CD4-positive, alpha-beta T cell treated with Interleukin-17A for 1 hour (primary cell): ENCODE measurements around the gene ZNF473.

Source experiments
- DNase-seq: peaks from one replicate; pipeline ENCODE4 v3.0.0-alpha.2; 2020

ZNF473 gene

DNA sequence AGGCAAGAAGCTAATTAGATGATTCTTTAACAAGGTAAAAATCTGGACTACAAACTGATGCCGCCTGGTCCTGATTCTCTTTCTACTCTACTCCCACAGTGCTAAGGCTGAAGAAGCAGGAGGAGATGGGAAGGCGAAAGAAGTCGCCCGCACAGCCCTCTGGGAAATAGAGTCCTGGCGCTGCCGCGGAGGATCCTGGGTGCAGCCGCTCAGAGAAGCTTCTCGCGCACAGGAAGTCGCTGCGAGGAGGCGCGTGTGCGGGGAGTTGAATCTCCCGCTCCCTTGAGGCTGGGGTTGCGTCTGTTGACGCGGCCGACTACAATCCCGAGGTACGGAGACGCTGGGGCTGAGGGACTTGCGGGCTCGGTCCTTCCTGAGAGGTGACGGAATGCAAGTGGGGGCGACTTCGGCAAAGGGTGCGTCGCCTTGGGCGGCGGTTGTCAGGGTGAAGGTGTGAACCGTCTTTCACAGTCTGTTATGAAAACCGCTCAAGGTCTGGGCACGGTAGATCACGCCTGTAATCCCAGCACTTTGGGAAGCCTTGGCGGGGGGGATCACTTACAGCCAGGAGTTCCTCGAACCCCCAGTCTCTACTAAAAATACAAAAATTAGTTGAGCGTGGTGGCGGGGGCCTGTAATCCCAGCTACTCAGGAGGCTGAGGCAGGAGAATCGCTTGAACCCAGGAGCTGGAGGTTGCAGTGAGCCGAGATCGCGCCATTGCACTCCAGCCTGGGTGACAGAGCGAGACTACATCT lies at the start of gene ZNF473:
TSS of gene ZNF473 (plus strand) at position 212 of the 756 bp plus-strand sequence. CDS start 5,078 bp downstream, outside the sequence.
- DNase-seq, result peak; percentile 96

DNA sequence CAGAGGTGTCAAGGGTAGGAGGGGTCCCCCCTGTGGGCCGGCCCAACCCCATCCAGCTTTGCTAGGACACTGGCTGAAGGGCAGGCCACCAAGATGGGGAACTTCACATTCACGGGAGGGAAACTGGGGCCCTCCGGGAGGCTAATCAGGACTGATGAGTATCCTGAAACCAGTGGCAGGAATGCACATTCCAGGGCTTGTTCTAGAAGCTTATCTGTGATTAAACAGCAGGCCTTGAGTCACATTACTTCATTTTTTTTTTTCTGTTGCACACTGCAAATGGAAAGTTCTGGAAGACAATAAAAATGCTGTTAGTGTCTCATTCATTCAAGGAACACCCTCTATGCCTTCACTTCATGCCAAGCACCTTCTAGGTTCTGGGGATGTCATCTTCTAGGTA lies 49.3 kb upstream of the ZNF473 start:
- DNase-seq, result no peak

DNA sequence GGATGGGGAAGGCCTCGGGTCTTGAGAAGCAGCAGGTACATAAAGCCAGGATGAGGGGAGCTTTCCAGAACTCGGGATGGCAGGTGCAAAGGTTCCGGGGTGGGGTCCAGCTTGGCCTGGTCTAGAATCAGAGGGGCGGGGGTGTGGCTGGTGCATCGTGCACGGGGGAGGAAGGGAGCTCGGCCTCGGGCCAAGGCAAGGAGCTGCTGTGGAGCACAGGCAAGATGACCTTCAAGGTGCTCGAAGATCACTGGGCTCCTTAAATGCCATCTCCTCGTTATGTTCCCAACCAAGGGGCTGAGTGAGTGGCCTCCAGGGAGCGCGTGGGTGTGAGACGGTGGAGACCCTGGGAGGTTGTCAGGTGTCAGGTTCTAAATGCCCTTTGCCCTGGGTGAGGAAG lies 48.7 kb upstream of the ZNF473 start:
- DNase-seq, result no peak

DNA sequence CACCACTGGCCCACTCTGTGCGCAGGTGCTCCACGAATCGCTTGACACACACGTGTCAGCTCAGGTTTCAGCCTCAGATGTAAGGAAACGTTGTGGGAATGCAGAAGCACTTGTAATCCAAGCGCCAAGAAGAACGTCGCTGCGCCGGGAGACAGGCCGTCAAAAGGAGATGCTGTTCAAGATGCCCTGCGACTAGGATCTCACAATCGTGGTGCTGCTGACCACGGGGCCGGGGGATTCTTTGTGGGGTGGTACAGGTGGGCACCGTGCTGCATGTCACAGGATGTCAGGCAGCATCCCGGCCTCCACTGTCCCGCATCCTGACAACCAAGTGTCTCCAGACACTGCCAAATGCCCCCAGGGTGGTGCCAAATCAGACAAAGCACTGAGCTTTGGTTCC lies 47.9 kb upstream of the ZNF473 start:
- no peak for DNase-seq

DNA sequence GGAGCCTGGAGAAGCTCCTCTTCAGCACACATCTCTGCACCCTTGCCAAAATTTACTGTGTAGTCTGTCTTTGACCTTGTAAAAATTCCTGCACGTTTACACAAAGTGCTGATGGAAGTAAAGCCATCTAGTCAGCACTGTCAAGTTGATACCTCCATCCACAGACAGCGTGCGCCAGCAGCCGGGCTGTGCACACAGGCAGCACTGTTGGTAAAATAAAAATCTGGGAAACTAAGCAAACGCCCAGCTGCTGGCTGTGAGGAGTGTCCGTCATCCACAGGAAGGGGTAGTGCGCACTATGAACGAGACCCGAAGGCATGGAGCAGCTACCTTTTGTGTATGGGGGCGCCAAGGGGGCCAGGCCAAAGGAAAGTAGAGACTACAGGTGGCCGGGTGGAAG lies 47.5 kb upstream of the ZNF473 start:
- no peak for DNase-seq

DNA sequence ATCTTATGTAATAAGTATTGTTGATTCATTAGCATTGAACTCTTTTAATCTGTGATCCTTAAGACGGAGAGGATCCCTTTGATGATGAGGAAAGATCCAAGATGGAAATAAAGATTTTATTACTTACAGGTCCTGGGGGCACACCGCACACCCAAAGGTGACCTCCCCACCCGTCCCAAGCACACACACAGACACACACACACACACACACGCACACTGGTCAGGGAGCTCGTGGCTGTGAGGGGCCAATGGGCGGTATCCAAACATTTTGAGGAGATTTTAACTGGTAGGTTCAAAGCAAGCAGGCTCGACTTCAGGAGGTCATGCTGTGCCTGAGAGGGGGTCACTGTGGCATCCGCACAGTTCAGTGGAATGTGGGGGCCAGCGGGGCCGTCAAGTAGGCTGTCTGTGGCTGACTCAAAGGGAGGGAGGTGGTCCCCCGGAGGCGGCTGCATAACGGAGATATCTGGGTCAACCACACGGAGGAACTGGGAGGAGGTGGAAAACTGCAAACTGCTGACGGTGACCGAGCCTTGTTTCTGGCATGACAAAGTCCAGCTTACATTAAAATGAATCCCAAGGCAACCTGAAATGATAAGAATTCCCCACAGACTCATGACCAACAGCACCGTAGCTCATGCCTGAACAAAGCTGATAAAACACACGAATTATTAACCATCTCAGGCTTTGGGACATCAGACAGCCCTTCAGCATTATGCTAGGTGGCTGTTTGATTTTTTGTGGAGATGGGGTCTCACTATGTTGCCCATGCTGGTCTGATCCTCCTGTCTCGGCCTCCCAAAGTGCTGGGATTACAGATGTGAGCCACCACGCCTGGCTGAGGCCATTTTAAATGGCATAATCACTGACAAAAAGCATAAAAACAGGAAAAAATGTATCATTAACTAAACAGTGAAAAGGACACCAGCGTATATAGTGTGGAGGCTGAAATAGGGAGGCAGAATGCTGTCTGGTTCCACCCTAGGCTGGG lies 43.9 kb upstream of the ZNF473 start:
- DNase-seq, result no peak

DNA sequence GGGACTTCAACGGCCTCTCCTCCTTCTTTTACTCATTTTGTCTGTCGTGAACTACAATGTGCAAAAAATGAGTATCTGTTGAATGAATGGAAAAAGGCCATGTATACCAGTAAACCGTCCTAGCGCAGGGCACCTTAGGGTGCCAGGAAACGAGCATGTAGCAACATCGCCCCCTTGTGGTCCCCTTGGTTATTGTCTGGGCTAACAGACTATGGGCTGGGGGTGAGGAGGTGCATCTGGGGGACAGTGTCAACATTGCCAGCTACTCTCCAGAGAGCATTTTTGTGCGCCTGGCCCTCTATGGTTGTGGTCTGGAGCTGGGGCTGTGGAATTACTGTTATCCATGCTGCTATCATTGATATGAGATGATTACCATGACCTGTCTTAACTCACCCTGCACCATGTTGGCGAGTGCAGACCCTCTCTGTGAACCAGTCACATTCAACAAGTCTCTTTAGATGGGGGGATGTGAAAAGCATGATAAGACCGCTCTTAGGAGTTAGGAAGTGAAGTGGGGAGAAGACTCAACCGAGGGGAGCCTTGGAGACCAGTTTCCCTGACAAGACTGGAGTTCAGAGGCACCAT lies 42.1 kb upstream of the ZNF473 start:
- DNase-seq, result peak; percentile 79

DNA sequence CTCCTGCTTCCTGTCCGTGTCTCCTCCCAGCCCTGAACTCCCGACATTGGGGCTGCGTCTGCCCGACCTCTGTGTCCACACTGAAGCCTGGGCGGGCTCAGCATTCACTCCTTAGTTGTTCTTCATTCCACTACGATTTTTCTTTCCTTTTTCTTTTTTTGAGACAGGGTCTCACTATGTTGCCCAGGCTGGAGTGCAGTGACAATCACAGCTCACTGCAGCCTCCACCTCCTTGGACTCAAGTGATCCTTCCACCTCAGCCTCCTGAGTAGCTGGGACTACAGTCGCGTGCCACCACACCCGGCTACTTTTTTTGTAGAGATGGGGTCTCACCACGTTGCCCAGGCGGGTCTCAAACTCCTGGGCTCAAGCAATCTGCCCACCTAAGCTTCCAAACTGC lies 41.3 kb upstream of the ZNF473 start:
- no peak for DNase-seq

DNA sequence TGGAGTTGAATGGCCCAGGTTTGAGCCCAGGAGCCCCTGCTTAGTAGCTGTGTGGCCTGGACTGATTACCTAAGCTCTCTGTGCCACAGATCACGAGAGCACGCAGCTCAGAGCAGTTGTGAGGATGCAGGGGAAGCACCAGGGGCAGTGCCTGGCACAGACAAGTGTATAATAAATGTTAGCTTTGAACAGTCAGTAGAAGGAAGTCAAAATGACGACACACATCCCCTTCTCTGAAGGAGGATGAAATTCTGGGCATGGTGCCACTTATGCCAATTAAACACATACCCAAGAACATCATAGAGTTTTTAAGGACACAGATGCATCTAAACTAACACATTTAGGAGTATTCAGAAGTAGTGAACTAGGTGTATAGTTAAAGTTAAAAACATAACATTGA lies 39.9 kb upstream of the ZNF473 start:
- DNase-seq, result no peak

DNA sequence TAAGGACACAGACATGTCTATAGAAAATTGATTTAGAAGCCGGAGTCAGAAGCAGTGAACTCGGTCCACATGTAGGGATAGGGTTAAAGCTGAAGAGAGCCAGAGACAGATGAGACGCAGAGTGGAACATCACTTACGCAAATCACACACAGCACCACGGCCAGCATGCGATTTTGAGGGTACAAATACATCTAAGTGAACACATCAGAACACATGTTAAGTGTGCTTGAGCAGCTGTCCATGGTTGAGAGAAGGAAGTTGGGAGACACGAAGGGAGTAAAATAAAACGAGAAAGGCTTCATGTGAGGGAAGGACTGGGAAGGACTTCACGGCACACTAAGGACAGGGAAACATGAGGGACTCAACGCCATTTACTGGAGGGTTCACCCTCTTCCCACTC lies 39.5 kb upstream of the ZNF473 start:
- no peak for DNase-seq

DNA sequence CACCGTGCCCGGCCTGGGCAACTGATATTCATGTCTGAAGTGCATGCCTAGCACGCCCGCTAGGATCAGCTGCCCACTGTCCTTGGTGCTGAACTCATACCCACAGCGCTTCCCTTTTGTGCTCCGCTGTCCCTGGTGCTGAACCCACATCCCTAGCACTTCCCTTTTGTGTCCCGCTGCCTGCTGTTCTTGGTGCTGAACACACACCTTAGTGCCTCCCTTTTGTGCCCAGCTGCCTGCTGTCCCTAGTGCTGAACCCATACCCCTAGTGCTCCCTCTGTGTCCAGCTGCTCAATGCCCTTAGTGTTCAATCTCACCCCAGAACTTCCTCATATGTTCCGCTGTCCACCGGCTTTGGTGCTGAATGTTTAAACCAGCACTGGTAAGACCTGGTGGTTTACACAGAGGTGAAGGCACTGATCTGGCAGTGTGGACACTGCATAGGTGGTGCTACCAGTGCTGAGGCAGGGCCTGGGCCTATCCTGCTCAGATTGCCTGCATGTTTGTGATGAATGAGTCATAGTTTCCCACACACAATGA lies 38.6 kb upstream of the ZNF473 start:
- peak; percentile 85 for DNase-seq

DNA sequence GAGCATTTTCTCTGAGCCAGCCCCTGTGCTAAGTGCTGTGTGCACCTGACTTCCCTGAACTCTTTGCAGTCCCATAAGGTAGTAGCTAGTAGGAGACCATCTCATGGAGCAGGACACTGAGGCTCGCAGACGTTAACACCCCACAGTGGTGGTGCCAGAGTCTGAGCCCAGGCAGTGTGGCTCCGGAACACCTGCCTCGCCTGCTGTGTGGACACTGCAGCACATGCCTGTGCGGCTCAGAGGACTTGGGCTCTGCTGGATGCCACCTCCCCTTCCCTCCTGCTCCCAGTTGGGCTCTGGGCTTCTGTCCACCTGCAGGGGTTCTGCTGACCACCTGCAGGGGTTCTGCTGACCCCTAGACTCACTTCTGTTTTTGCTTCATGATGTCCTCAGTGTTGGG lies 37.8 kb upstream of the ZNF473 start:
- no peak for DNase-seq

DNA sequence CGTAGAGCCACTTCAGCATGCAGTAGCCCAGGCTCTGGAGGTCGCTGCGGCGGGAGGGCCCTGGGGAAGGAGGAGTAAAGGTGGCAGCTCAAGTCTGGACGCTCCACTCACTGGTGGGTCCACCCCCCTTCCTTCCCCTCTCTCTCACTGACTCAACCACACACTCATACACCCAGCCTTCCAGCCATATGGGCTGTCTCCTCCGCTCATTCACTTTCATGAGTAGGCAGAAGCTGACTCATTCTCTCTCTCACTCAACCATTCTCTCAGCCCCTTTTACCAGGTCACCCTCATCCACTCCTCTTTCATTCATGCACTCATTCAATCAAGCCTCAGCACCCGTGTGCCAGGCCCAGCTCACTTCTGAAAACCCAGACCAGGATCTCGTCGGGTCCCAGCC lies 37.4 kb upstream of the ZNF473 start:
- no peak for DNase-seq

DNA sequence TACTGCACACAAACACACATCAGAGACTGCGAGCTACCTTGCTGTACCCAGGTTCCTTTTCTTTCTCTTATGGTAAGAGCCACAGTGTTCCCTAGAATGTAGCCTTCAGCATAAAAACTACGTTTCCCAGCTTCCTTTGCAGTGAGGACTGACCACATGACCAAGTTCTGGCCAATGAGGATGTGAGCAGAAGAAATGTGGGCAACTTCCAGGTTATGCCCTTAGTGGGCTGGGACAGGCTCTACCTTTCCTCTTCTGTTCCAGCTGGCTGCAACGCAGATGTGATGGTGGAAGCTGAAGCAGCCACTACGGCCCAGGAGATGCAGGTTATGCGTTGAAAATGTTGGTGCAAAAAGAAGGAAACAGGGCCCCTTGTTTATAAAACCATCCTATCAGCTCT lies 28.1 kb upstream of the ZNF473 start:
- peak; percentile 45 for DNase-seq

DNA sequence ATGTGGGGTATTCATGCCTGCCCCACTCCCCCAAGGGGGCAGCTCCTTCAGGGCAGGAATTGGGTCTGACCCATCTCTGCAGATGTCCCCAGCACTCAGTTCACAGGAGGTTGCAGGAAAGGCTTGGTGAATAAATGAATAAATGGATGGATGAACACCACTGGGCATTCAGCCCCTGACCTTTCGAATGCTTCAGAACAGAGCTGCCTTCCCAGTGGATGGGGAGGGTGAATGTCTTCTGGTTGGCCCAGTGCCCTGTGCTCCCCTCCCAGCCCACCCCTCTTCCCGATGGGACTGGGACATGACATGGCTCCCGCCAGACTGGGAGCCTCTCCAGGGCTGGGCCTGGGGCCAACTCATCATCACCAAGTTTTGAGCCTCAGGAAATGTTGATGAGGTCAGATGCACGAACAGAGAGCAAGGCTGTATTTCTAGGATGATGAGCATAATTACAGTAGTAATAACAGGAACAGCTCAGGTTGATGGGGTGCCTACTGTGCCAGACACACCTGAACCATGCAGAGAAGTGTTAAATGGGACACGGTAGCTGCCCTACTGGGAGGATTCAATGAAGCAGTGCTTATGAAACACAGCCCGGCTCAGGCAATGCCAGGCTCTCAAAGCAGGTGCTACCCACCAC lies 26.3 kb upstream of the ZNF473 start:
- no peak for DNase-seq

DNA sequence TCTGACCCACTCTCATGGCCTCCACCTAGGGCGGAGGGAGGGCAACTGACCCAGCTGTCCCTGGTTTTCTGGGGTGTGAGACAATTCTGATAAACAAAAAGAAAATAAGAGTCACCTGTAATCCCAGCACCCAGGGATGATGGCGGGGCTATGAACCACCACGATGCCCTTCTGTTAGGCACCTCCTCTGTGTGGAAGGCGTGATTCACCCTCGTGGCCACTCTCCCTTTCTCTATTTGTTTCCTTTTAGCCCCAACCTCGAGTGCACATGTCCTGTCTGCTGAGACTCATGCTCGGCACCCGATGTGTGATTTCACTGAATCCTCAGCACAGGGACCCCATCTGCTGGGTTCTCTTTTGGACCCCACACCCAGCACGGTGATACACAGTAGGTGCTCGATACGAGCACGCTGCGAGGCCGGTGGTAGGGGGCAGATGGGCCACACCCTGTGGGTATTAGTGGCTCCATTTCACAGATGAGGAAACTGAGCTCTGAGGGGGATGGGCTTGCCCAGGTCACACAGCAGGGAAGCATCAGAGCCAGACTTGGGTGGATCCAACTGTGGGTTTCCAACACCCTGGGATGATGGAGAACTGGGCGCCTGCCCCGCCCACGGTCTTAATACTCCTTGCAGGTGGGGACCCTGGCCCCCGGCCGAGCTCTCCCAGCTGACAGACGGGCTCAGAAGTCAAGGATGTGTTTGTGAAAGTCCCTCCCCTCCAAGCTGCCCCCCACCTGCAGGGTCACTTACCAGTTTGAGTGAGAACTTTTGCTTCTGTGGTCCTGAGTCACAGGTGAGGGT lies 25.6 kb upstream of the ZNF473 start:
- DNase-seq, result no peak

DNA sequence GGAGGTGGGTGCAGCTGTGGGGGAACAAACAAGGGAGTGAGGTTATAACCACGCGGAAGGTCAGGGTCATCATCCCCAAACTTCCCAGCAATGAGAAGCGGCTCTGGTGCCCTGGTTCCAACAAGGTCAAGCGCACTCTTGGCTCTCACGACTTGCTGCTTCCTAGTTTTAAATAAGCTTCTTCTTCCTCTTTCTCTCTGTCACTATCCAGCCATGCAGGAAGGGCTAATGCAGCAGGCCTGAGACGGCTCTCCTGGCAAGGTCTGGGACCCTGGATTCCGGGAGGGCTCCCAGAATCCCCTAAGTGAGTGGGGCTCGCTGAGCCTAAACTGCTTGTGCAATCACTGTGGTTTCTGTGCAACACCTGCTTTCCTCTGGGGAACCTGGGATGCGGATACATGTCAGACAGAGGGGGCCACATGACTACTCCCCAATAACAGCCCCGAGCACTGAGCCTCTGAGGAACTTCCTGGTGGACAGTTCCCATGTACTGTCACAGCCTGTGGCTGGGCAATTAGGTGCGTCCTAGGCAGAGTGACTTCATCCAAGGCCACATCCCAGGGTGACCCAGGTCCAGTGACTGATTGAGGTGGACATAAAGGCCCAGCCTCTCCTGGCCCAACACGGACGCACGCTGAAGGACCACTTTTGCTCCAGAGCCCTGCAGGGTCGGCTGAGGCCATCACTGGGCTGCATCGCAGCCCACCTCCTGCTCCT lies 24.8 kb upstream of the ZNF473 start:
- no peak for DNase-seq

DNA sequence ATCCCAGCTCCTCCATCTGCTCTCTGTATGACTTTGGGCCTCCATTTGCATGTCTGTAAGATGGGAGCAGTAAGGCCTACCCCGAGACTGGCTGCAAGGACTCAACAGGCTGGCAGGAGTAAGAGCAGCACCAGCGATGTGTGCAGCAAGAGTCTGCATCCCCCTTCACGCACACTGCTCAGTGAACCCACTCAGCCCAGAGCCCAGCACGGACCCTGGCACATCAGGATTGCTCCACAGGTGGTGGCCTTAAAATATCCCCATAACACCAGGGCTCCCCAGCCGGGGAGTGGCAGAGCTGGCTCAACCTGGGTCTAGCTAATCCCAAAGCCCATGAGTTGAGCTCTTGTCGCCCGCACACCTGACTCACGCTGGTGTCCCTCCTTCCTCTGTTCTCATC lies 24.0 kb upstream of the ZNF473 start:
- no peak for DNase-seq

DNA sequence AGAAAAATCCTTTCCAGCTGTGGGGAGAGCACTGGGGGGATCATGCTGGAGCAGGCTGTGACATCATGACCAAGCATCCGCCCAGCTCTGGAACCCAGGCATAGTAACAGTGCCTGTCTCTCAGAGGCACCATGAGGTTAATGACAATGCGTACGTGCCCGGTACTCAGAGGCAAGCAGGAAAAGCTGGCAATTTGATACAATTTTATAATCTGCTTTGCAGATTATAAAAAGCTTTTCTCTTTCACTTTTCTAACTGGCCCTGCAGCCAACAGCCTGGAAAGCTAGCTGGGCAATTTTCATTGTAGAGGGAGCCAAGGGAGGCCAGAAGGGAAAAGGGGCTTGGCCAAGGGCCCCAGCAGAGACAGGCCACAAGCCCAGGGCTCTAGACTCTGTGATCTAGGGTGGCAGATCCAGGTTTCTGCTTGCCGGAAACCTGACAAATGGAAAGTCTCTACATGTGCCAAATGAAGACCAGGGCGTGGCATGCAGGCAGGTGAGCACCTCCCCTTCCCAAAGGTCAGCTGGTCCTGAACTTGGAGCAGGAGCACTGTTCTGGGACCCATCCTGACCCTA lies 23.3 kb upstream of the ZNF473 start:
- DNase-seq, result no peak

DNA sequence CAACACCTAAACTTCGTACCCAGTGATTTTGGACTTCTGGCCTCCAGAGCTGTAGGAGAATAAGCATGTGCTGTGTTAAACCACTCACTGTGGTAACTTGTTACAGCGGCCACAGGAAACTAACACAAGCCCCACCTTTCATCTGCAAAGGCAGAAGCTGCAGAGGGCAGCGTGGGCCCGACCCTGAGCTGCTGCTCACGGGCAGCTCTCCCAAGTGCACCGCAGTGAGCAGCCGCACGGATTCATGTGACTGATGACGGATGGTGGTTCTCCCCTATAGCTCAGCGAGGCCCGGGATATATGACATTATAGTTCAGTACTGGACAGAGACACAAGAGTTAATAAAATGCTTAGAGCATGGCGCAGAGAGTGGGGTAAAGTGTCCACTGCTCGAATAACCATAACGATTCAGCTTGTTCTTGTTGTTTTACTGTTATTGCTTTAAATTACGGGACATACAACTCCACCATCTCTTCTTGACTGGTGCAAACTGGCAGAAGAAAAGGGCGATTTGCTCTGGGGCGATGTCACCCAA lies 22.5 kb upstream of the ZNF473 start:
- no peak for DNase-seq
